H9 (cell line): Measurements from ENCODE around the gene EGR4. TPM values are rescaled to one million over a fixed set of nuclear protein-coding genes. Genes with fewer than 3 reads are reported as not detected.

Experiments
- DNase-seq: peaks from one replicate; pipeline ENCODE4 v3.0.0-alpha.2; 2017
- H2AFZ ChIP-seq: one replicate; pipeline ENCODE4 v1.6.1; 2013; ENCODE audit warnings: mild to moderate bottlenecking, low read length, control low read depth, moderate library complexity
- H2AK5ac ChIP-seq: 2 replicates; pipeline ENCODE4 v1.6.1; 2013; ENCODE audit warnings: low read length, control low read depth, mixed read lengths; ENCODE audit not compliant: insufficient read length
- H2BK120ac ChIP-seq: one replicate; pipeline ENCODE4 v1.6.1; 2013; ENCODE audit warnings: low read depth, mild to moderate bottlenecking, low read length, control low read depth, inconsistent platforms; ENCODE audit not compliant: poor library complexity, severe bottlenecking
- H2BK12ac ChIP-seq: 2 replicates; pipeline ENCODE4 v1.6.1; 2013; ENCODE audit warnings: low read length, control low read depth, mixed read lengths, low read depth; ENCODE audit not compliant: insufficient read length
- H2BK15ac ChIP-seq: 2 replicates; pipeline ENCODE4 v1.6.1; 2013; ENCODE audit warnings: low read depth, low read length, control low read depth
- H2BK20ac ChIP-seq: one replicate; pipeline ENCODE4 v1.6.1; 2013; ENCODE audit warnings: low read depth, mild to moderate bottlenecking, low read length, control low read depth, inconsistent platforms; ENCODE audit not compliant: poor library complexity, severe bottlenecking
- H2BK5ac ChIP-seq: 2 replicates; pipeline ENCODE4 v1.6.1; 2013; ENCODE audit warnings: low read length, control low read depth, mixed read lengths; ENCODE audit not compliant: insufficient read length
- H3K14ac ChIP-seq: 2 replicates; pipeline ENCODE4 v1.6.1; 2013; ENCODE audit warnings: low read length, control low read depth; ENCODE audit not compliant: insufficient read depth
- H3K18ac ChIP-seq: 2 replicates; pipeline ENCODE4 v1.6.1; 2013; ENCODE audit warnings: low read depth, mild to moderate bottlenecking, mixed read lengths, low read length, control low read depth; ENCODE audit not compliant: insufficient read length
- H3K23ac ChIP-seq: 2 replicates; pipeline ENCODE4 v1.6.1; 2013; ENCODE audit warnings: low read length, control low read depth, mixed read lengths, low read depth; ENCODE audit not compliant: insufficient read length
- H3K23me2 ChIP-seq: 2 replicates; pipeline ENCODE4 v1.6.1; 2013; ENCODE audit warnings: low read depth, mild to moderate bottlenecking, mixed read lengths, low read length, control low read depth; ENCODE audit not compliant: insufficient read length, poor library complexity, severe bottlenecking
- H3K27ac ChIP-seq: 2 replicates; pipeline ENCODE4 v1.5.1; 2013; ENCODE audit warnings: low read length, control low read depth, mixed read lengths, low read depth; ENCODE audit not compliant: insufficient read length
- H3K27me3 ChIP-seq: 2 replicates; pipeline ENCODE4 v1.6.1; 2013; ENCODE audit warnings: low read length, control low read depth, inconsistent platforms; ENCODE audit not compliant: insufficient read depth
- H3K4ac ChIP-seq: 2 replicates; pipeline ENCODE4 v1.6.1; 2013; ENCODE audit warnings: low read depth, mild to moderate bottlenecking, control low read depth, inconsistent platforms, low read length, moderate library complexity
- H3K4me1 ChIP-seq: 2 replicates; pipeline ENCODE4 v1.6.1; 2013; ENCODE audit warnings: low read length, control low read depth, inconsistent platforms; ENCODE audit not compliant: insufficient read depth
- H3K4me2 ChIP-seq: 2 replicates; pipeline ENCODE4 v1.6.1; 2013; ENCODE audit warnings: low read length, control low read depth, mixed read lengths; ENCODE audit not compliant: insufficient read length, insufficient read depth
- H3K56ac ChIP-seq: 2 replicates; pipeline ENCODE4 v1.6.1; 2013; ENCODE audit warnings: low read depth, mild to moderate bottlenecking, mixed read lengths, low read length, control low read depth; ENCODE audit not compliant: insufficient read length
- H3K79me1 ChIP-seq: 2 replicates; pipeline ENCODE4 v1.6.1; 2013; ENCODE audit warnings: low read depth, mild to moderate bottlenecking, moderate library complexity, low read length, control low read depth, inconsistent platforms; ENCODE audit not compliant: insufficient read depth, poor library complexity, severe bottlenecking
- H3K79me2 ChIP-seq: 2 replicates; pipeline ENCODE4 v1.6.1; 2013; ENCODE audit warnings: low read length, control low read depth, inconsistent platforms; ENCODE audit not compliant: insufficient read depth
- H3K9ac ChIP-seq: 2 replicates; pipeline ENCODE4 v1.6.1; 2013; ENCODE audit warnings: low read length, control low read depth, mixed read lengths; ENCODE audit not compliant: insufficient read length; ENCODE audit errors: extremely low read depth
- H3K9me3 ChIP-seq: one replicate; pipeline ENCODE4 v1.6.1; 2013; ENCODE audit warnings: low read depth, low read length, inconsistent platforms; ENCODE audit not compliant: control insufficient read depth
- H3T11ph ChIP-seq: one replicate; pipeline ENCODE4 v1.6.1; 2013; ENCODE audit warnings: mild to moderate bottlenecking, low read length, control low read depth, inconsistent platforms
- H4K20me1 ChIP-seq: one replicate; pipeline ENCODE4 v1.6.1; 2013; ENCODE audit not compliant: control insufficient read depth, insufficient read length, insufficient read depth
- H4K5ac ChIP-seq: 2 replicates; pipeline ENCODE4 v1.6.1; 2013; ENCODE audit warnings: low read depth, mild to moderate bottlenecking, mixed read lengths, low read length, control low read depth; ENCODE audit not compliant: insufficient read length
- H4K8ac ChIP-seq: replicated peaks from 2 replicates; pipeline ENCODE4 v1.6.1; 2013; ENCODE audit warnings: low read length, control low read depth, mixed read lengths, low read depth; ENCODE audit not compliant: insufficient read length
- H4K91ac ChIP-seq: 2 replicates; pipeline ENCODE4 v1.6.1; 2013; ENCODE audit warnings: low read depth, mild to moderate bottlenecking, moderate library complexity, mixed read lengths, low read length, control low read depth; ENCODE audit not compliant: insufficient read length
- H3K27ac Mint-ChIP-seq, 3 experiments: 2 replicates in 2 of 3; 3 replicates in 1 of 3; pipeline ENCODE4 v1.8.0; 2020 to 2021; ENCODE audit warnings: mixed read lengths in 3 of 3, mild to moderate bottlenecking in 1 of 3, moderate library complexity in 1 of 3
- H3K27me3 Mint-ChIP-seq: 2 replicates; pipeline ENCODE4 v1.8.0; 2021; ENCODE audit warnings: low read depth, mild to moderate bottlenecking, moderate library complexity, mixed read lengths
- H3K36me3 Mint-ChIP-seq, 3 experiments: 2 replicates in 2 of 3; 3 replicates in 1 of 3; pipeline ENCODE4 v1.8.0; 2020 to 2021; ENCODE audit warnings: low read depth in 3 of 3, mixed read lengths in 3 of 3; ENCODE audit not compliant: insufficient read depth in 1 of 3
- H3K4me1 Mint-ChIP-seq, 2 experiments: 2 replicates each; pipeline ENCODE4 v1.8.0; 2020; ENCODE audit warnings: mixed read lengths in 2 of 2
- H3K4me3 Mint-ChIP-seq, 2 experiments: 2 replicates in 1 of 2; 3 replicates in 1 of 2; pipeline ENCODE4 v1.8.0; 2020 to 2021; ENCODE audit warnings: mild to moderate bottlenecking in 2 of 2, mixed read lengths in 2 of 2, moderate library complexity in 1 of 2
- H3K9me3 Mint-ChIP-seq, 2 experiments: 2 replicates in 1 of 2; 3 replicates in 1 of 2; pipeline ENCODE4 v1.8.0; 2020; ENCODE audit warnings: mild to moderate bottlenecking in 2 of 2, mixed read lengths in 2 of 2, moderate library complexity in 1 of 2
- CTCF ChIP-seq: fragments of 200-600 bp; sonication (generic); conservative IDR thresholded peaks from 3 replicates; pipeline ENCODE4 v1.8.0; 2021; ENCODE audit warnings: antibody characterized with exemption, mild to moderate bottlenecking
- WGBS: extraction: QIAGEN DNeasy Blood & Tissue Kit; methylation state at CpG from one replicate; pipeline ENCODE4 v1.1.7; 2013; ENCODE audit warnings: missing lambda C conversion rate, low lambda C conversion rate, mixed read lengths; ENCODE audit not compliant: insufficient read length; ENCODE audit errors: extremely low coverage; 5-methylcytosine and 5-hydroxymethylcytosine counted together
- total RNA-seq: library from RNA; stranded (reverse); gene quantifications from 2 replicates; pipeline ENCODE4 v1.2.1, GENCODE V29; 2021

Gene EGR4
- total RNA-seq, 1 experiment from 2014 or later = 0.85 TPM

- Histone ChIP-seq H2BK20ac (no peak overlapping the region), H3K79me1 (no peaks in the 10 kb centered on the region), H2BK5ac (no peak overlapping the region), H4K8ac (no peak overlapping the region), H3K4ac (no peak overlapping the region), H3K4me2 (peak overlapping the region; percentile 63), H3K9ac (no peak overlapping the region), H3K56ac (no peak overlapping the region), H3K27me3 (peaks cover 38% of the 10 kb centered on the region), H2BK12ac (no peak overlapping the region), H2BK15ac (no peak overlapping the region), H2BK120ac (no peak overlapping the region), H4K91ac (no peak overlapping the region), H3T11ph (no peak overlapping the region), H2AK5ac (no peak overlapping the region), H3K27ac (no peak overlapping the region), H3K18ac (no peak overlapping the region), H3K9me3 (no peaks in the 10 kb centered on the region), H4K20me1 (no peaks in the 10 kb centered on the region), H2AFZ (no peak overlapping the region), H3K23me2 (peaks cover 17% of the 10 kb centered on the region), H3K79me2 (no peaks in the 10 kb centered on the region), H4K5ac (no peak overlapping the region), H3K23ac (no peak overlapping the region), H3K4me1 (no peaks in the 10 kb centered on the region), H3K14ac (no peak overlapping the region; the same call in 1 of the 2 replicates)
- no CpG with 5 or more reads among the region's 82 CpGs for WGBS
- DNase-seq = peak; percentile 68
- peaks cover 0 to 2% of the 10 kb centered on the region in 2 experiments; a peak in 2 of 5 replicates for H3K9me3 Mint-ChIP-seq
- H3K4me3 Mint-ChIP-seq = peak overlapping the region; percentile 67 to 80
- H3K36me3 Mint-ChIP-seq = no peaks in the 10 kb centered on the region; a peak in 1 of 7 replicates
- H3K4me1 Mint-ChIP-seq = peaks cover 8 to 13% of the 10 kb centered on the region in 2 experiments
- peaks cover 97% of the 10 kb centered on the region for H3K27me3 Mint-ChIP-seq
- no peak overlapping the region for H3K27ac Mint-ChIP-seq
- peak; percentile 60 for TF ChIP-seq CTCF
These were observed 1.7 kb downstream of the EGR4 start for GRCh38 chr2:73291461-73292315.
